HTR-8/SVneo (cell line): Measurements from ENCODE around the gene SLC35E2B.

ENCODE experiments used
- DNase-seq: peaks from one replicate; pipeline ENCODE4 v3.0.0; 2011; ENCODE audit warnings: low spot score, mixed read lengths; ENCODE audit not compliant: insufficient read length
- FAIRE-seq: peaks from 2 replicates; lab custom pipeline; 2011; peaks lifted over from hg19 to GRCh38; lab: Jason Lieb, UNC

SLC35E2B gene

GRCh38 chr1:1616045-1616790 lies 76.4 kb downstream of the SLC35E2B start:
- no peak for FAIRE-seq
- no peak for DNase-seq

GRCh38 chr1:1615256-1616044 lies 77.1 kb downstream of the SLC35E2B start, which contains the start of gene MIB2:
Gene MIB2, plus strand, starts transcription at chr1:1615500. Its CDS starts 7,953 bp downstream, at chr1:1623453.
- FAIRE-seq: peak; percentile 98
- peak; percentile 98 for DNase-seq

DNA sequence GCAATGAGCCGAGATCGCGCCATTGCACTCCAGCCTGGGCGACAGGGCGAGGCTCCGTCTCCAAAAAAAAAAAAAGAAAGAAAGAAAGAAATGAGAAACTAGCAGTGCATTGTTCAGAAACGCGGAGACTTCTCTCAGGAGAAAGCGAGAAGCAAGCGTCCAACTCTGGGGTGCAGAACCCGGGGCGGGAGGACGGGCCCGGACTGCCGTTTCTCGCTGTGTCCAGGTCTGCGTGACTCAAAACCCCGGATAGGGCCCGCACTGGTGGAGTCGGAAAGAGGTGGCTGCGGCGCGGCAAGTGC lies 77.7 kb downstream of the SLC35E2B start:
- FAIRE-seq: no peak
- DNase-seq: no peak

DNA sequence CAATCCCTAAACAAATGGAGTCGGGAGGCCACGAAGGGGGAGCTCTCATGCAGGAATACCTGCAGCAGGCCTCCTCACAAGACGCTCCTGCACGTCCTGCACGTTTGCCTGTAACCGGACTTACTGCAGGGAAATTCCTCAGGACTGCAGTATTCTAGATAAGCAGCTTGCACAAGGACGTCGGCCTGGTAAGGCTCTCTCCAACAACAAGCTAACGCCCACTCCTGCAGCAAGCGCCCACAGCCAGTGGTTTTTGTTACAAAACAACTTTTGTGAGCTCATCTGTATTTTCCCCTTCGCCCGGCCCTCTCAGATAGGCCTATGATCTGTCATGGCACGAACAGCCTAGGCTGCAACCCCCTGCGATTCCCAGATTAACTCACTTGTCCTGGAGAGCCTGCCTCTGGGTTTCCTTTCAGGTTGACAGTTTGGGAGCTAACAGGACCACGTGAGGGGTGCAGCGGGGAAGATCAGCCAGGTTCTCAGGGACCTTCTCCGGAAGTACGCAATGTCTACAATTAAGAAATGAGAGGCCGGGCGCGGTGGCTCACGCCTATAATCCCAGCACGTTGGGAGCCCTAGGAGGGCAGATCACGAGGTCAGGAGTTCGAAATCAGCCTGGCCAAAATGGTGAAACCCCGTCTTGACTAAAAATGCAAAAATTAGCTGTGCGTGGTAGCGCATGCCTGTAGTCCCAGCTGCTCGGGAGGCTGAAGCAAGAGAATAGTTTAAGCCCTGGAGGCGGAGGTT lies 78.2 kb downstream of the SLC35E2B start:
- FAIRE-seq (no peak), DNase-seq (no peak)

DNA sequence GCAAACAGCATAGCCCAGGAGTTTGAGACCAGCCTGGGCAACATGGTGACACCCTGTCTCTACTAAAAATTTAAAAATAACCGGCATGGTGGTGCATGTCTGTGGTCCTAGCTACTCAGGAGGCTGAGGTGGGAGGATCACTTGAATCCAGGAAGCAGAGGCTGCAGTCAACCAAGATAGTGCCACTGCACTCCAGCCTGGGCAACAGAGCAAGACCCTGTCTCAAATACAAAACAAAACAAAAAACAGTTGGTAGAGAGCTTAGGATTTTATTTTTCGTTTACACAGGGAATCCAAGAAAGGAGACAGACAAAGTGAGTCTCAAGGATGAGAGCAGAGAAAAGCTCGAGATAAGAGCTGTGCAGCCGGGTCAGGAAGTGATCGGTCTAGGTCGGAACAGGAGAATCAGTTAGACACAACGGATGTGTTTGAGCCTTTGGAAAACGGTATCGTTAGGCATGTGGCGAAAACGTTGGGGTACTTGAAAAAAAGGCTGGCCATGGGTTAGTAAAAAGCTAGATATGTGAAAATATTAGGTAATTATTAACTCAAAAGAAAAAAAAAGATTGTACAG lies 79.0 kb downstream of the SLC35E2B start:
- no peak for FAIRE-seq
- DNase-seq: no peak

- DNase-seq: no peak
- no peak for FAIRE-seq
Observed at GRCh38 chr1:1612104-1612400, 80.5 kb downstream of the SLC35E2B start.

DNA sequence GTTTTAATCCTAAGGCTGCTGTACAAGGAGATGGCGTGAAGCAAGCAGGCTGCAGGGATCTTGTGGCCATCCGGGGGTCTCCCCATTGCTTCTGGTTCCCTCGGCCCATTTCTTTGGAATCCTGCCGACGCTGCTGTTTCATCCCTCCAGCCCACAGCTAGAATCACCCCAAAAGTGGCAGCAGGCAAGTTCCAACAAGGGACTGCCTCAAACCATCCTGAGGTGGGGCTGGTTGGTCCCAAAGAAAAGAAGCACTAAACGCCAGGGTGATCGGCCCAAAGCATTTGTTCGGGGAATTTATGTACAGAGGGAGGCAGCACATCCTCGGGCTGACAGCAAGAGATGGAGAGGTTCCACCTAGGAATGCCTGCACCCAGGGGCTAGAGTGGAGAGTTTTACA lies 81.8 kb downstream of the SLC35E2B start:
- no peak for DNase-seq
- FAIRE-seq: no peak

DNA sequence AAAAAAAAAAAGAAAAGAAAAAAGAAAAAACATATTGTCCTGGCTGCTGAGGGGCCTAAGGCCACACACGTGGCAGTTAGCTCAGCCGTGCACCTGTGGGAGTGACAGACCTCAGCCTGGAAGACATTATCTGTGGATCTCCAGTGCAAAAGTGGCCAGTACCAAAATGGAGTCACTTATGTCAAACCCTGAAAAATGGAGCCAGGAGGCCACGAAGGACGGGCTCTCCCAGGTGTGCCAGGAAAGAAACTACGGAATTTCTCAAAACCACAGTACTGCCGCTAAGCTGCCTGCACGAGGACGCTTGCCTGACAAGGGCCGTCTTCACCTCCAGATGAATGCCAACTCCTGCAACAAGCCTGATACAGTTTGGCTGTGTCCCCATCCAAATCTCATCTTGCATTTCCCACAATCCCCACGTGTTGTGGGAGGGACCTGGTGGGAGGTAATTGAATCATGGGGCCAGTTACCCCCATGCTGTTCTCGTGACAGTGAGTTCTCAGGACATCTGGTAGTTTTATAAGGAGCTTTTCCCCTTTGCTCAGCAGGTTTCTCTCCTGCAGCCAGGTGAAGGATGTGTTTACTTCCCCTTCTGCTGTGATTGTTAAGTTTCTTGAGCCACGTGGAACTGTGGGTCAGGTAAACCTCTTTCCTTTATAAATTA lies 82.6 kb downstream of the SLC35E2B start:
- DNase-seq (no peak), FAIRE-seq (no peak)
